ENCODE data around the gene TRAPPC6A.

DNA sequence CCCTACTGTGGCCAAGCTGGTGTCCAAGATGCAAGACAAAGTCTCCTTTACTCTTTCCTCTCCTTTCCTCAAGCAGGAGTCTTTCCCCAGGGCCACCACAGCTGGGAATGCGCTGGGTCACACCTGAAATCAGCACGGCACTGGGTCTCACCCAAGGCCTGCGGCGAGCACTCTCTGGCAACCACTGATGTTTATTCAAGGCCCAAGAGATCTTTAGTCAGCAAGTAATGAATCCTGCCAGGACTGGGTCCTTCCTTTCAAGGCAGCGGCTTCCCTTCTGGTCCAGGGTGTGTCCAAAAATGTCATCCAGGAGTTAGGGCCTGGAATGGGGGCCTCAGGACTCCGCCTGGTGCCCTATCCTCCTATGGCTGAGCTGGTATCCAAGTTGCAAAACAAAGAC, 24.6 kb upstream of the TRAPPC6A start:
- no peak for TF ChIP-seq CBX5 (IDR thresholded peaks at IDR 0.05; ENCODE audit: borderline replicate concordance, low read depth)
- TF ChIP-seq, protein P1, sequence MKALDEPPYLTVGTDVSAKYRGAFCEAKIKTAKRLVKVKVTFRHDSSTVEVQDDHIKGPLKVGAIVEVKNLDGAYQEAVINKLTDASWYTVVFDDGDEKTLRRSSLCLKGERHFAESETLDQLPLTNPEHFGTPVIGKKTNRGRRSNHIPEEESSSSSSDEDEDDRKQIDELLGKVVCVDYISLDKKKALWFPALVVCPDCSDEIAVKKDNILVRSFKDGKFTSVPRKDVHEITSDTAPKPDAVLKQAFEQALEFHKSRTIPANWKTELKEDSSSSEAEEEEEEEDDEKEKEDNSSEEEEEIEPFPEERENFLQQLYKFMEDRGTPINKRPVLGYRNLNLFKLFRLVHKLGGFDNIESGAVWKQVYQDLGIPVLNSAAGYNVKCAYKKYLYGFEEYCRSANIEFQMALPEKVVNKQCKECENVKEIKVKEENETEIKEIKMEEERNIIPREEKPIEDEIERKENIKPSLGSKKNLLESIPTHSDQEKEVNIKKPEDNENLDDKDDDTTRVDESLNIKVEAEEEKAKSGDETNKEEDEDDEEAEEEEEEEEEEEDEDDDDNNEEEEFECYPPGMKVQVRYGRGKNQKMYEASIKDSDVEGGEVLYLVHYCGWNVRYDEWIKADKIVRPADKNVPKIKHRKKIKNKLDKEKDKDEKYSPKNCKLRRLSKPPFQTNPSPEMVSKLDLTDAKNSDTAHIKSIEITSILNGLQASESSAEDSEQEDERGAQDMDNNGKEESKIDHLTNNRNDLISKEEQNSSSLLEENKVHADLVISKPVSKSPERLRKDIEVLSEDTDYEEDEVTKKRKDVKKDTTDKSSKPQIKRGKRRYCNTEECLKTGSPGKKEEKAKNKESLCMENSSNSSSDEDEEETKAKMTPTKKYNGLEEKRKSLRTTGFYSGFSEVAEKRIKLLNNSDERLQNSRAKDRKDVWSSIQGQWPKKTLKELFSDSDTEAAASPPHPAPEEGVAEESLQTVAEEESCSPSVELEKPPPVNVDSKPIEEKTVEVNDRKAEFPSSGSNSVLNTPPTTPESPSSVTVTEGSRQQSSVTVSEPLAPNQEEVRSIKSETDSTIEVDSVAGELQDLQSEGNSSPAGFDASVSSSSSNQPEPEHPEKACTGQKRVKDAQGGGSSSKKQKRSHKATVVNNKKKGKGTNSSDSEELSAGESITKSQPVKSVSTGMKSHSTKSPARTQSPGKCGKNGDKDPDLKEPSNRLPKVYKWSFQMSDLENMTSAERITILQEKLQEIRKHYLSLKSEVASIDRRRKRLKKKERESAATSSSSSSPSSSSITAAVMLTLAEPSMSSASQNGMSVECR (CRISPR knock-in tag; IDR thresholded peaks at IDR 0.05): no peak
- TF ChIP-seq, protein P2, sequence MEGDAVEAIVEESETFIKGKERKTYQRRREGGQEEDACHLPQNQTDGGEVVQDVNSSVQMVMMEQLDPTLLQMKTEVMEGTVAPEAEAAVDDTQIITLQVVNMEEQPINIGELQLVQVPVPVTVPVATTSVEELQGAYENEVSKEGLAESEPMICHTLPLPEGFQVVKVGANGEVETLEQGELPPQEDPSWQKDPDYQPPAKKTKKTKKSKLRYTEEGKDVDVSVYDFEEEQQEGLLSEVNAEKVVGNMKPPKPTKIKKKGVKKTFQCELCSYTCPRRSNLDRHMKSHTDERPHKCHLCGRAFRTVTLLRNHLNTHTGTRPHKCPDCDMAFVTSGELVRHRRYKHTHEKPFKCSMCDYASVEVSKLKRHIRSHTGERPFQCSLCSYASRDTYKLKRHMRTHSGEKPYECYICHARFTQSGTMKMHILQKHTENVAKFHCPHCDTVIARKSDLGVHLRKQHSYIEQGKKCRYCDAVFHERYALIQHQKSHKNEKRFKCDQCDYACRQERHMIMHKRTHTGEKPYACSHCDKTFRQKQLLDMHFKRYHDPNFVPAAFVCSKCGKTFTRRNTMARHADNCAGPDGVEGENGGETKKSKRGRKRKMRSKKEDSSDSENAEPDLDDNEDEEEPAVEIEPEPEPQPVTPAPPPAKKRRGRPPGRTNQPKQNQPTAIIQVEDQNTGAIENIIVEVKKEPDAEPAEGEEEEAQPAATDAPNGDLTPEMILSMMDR (IDR thresholded peaks at IDR 0.05 in 2 of 3, conservative IDR thresholded peaks at IDR 0.05 in 1 of 3; ENCODE audit: insufficient read depth in 2 of 3, low read depth in 1 of 3, low read length in 3 of 3): no peak

All from K562 (cell line).